OCI-LY7 (cell line): ENCODE results near the gene HRC. TPM values are rescaled to one million over a fixed set of nuclear protein-coding genes. Genes with fewer than 3 reads are reported as not detected.
"Not testable (repeated sequence)": the region's sequence is repeated elsewhere in the genome, so short reads cannot be mapped to it uniquely, and the experiment has no call there.

ENCODE experiments used
- BruUV-seq: library from RNA; stranded (reverse); fragments of 400-500 nt; replicated peaks from 2 replicates; lab custom pipeline; 2021; lab: Mats Ljungman, UMichigan
- CTCF ChIA-PET: fragments of 300-600 bp; sonication (Branson Sonifier 250); formaldehyde crosslinking; loops from one replicate; lab custom pipeline; 2022; ENCODE audit warnings: antibody characterized with exemption; ENCODE audit not compliant: unreplicated experiment; lab: Charles Lee
- POLR2A ChIA-PET: fragments of 300-600 bp; sonication (Branson Sonifier 250); formaldehyde crosslinking; loops from one replicate; lab custom pipeline; 2022; ENCODE audit warnings: antibody characterized with exemption; lab: Charles Lee
- DNase-seq: peaks from one replicate; pipeline ENCODE4 v3.0.0-alpha.2; 2015; ENCODE audit warnings: low spot score
- H2AFZ ChIP-seq: fragments of 200-600 bp; sonication (generic), shearing (Covaris generic); 2 replicates; pipeline ENCODE4 v1.6.1; 2014; ENCODE audit warnings: mild to moderate bottlenecking, antibody characterized with exemption, low read length, moderate library complexity
- H3K27ac ChIP-seq: fragments of 200-600 bp; sonication (generic); 2 replicates; pipeline ENCODE4 v1.5.1; 2014; ENCODE audit warnings: mixed run types, low read depth, mild to moderate bottlenecking, moderate library complexity, low read length, inconsistent platforms; ENCODE audit not compliant: poor library complexity, severe bottlenecking
- H3K36me3 ChIP-seq: fragments of 200-600 bp; sonication (generic); 2 replicates; pipeline ENCODE4 v1.6.1; 2014; ENCODE audit warnings: mild to moderate bottlenecking, antibody characterized with exemption, low read length, moderate library complexity, mixed read lengths; ENCODE audit not compliant: insufficient read depth
- H3K4me1 ChIP-seq: fragments of 200-600 bp; sonication (generic); 2 replicates; pipeline ENCODE4 v1.5.1; 2014; ENCODE audit warnings: mild to moderate bottlenecking, low read length; ENCODE audit not compliant: insufficient read depth, poor library complexity, severe bottlenecking
- H3K4me2 ChIP-seq: fragments of 200-600 bp; sonication (generic); 2 replicates; pipeline ENCODE4 v1.6.1; 2014; ENCODE audit warnings: mild to moderate bottlenecking, low read length
- H3K4me3 ChIP-seq: fragments of 200-600 bp; sonication (generic); 2 replicates; pipeline ENCODE4 v1.5.1; 2014; ENCODE audit warnings: mild to moderate bottlenecking, low read depth, low read length; ENCODE audit not compliant: poor library complexity, severe bottlenecking
- H3K79me2 ChIP-seq: fragments of 200-600 bp; sonication (generic); 2 replicates; pipeline ENCODE4 v1.6.1; 2016; ENCODE audit warnings: low read depth, mild to moderate bottlenecking, low read length, moderate library complexity, mixed read lengths; ENCODE audit not compliant: insufficient read depth
- H3K9me2 ChIP-seq: fragments of 200-600 bp; sonication (generic); 2 replicates; pipeline ENCODE4 v1.6.1; 2016; ENCODE audit warnings: mild to moderate bottlenecking, low read length, mixed read lengths; ENCODE audit not compliant: insufficient read depth
- H3K9me3 ChIP-seq: fragments of 200-600 bp; sonication (generic); 2 replicates; pipeline ENCODE4 v1.6.1; 2014; ENCODE audit warnings: mild to moderate bottlenecking, mixed run types, low read length, mixed read lengths
- H4K20me1 ChIP-seq: fragments of 200-600 bp; sonication (generic); 2 replicates; pipeline ENCODE4 v1.6.1; 2014; ENCODE audit warnings: mild to moderate bottlenecking, antibody characterized with exemption, low read length, moderate library complexity, mixed read lengths; ENCODE audit not compliant: insufficient read depth
- CTCF ChIP-seq: fragments of 200-600 bp; sonication (generic); conservative IDR thresholded peaks from 2 replicates; pipeline ENCODE4 v1.5.1; 2014; ENCODE audit warnings: mild to moderate bottlenecking, antibody characterized with exemption, low read length, moderate library complexity, mixed read lengths
- EZH2phosphoT487 ChIP-seq: fragments of 200-600 bp; sonication (generic); IDR thresholded peaks from 2 replicates; pipeline ENCODE4 v1.6.1; 2018; ENCODE audit warnings: low read depth, borderline replicate concordance, mild to moderate bottlenecking, mixed run types, antibody characterized with exemption, low read length, moderate library complexity, mixed read lengths
- intact Hi-C: fragments of 100-400 bp; cut with micrococcal nuclease; formaldehyde crosslinking; loops from one replicate; pipeline ENCODE4 v1.10.0; 2022; ENCODE audit not compliant: unreplicated experiment
- total RNA-seq, 2 experiments: library from RNA; depleted of rRNA in 1 of 2; stranded (reverse); fragments of >200 nt in 1 of 2; shearing (Covaris generic) in 1 of 2; gene quantifications; 2 replicates each; pipeline ENCODE4 v1.2.3, GENCODE V29; 2014 to 2022

HRC gene
- total RNA-seq, 2 experiments from 2014 or later = not detected

GRCh38 chr19:49128545-49129237, 26.5 kb downstream of the HRC start:
- CTCF ChIA-PET = interaction anchor here (0.5 to 0.8 kb wide), 2 partner anchors 11 to 20 kb away, joined by 3 to 5 read pairs; no protein-coding TSS in a partner anchor
- Histone ChIP-seq H3K9me3 (no peaks in the 10 kb centered on the region), H3K36me3 (no peaks in the 10 kb centered on the region), H3K4me2 (peak overlapping the region; percentile 84), H4K20me1 (no peaks in the 10 kb centered on the region), H3K4me3 (peak overlapping the region; percentile 67), H3K27ac (no peak overlapping the region), H3K9me2 (no peaks in the 10 kb centered on the region), H2AFZ (peak overlapping the region; percentile 83; the same call in 1 of the 2 replicates), H3K4me1 (peaks cover 16% of the 10 kb centered on the region), H3K79me2 (no peaks in the 10 kb centered on the region)
- no TSS peak for BruUV-seq
- DNase-seq = no peak
- intact Hi-C loops = loop anchor here (5.0 kb wide), 1 partner anchor 544 kb away; no protein-coding TSS in a partner anchor
- no peak for TF ChIP-seq CTCF
- POLR2A ChIA-PET = interaction anchor here (1.3 kb wide), 1 partner anchor 15 kb away, joined by 7 read pairs; the partner anchor contains the start of gene LIN7B

- no TSS peak for BruUV-seq
- Histone ChIP-seq H3K4me2 (peak overlapping the region; percentile 84), H3K4me1 (peaks cover 16% of the 10 kb centered on the region), H3K4me3 (peak overlapping the region; percentile 67), H3K9me2 (no peaks in the 10 kb centered on the region), H4K20me1 (no peaks in the 10 kb centered on the region), H3K36me3 (no peaks in the 10 kb centered on the region), H3K79me2 (no peaks in the 10 kb centered on the region), H2AFZ (peak overlapping the region; percentile 83), H3K9me3 (no peaks in the 10 kb centered on the region), H3K27ac (no peak overlapping the region)
- CTCF ChIA-PET = interaction anchor here (0.5 to 0.8 kb wide), 6 partner anchors 9 to 731 kb away, joined by 3 to 10 read pairs (median 4); no protein-coding TSS in a partner anchor
- intact Hi-C loops = loop anchor here (5.0 kb wide), 1 partner anchor 544 kb away; no protein-coding TSS in a partner anchor
- DNase-seq = peak; percentile 96
- TF ChIP-seq EZH2phosphoT487 = no peak
- no peak for TF ChIP-seq CTCF
- POLR2A ChIA-PET = interaction anchor here (0.6 to 1.3 kb wide), 3 partner anchors 12 to 14 kb away, joined by 4 to 7 read pairs (median 5); partner anchors contain the start of gene LIN7B
Observed at GRCh38 chr19:49127674-49128544, 27.3 kb downstream of the HRC start.

- not testable (repeated sequence) for H2AFZ ChIP-seq, DNase-seq, H3K27ac ChIP-seq, H3K4me3 ChIP-seq, H3K9me3 ChIP-seq, H3K9me2 ChIP-seq, H3K36me3 ChIP-seq, H3K79me2 ChIP-seq, BruUV-seq, H4K20me1 ChIP-seq, H3K4me2 ChIP-seq
- intact Hi-C loops = loop anchor here (5.0 kb wide), 1 partner anchor 545 kb away; no protein-coding TSS in a partner anchor
- CTCF ChIA-PET = interaction anchor here (0.6 to 0.7 kb wide), 3 partner anchors 9 to 291 kb away, joined by 4 to 5 read pairs (median 4); no protein-coding TSS in a partner anchor
- peaks cover 16% of the 10 kb centered on the region for H3K4me1 ChIP-seq
- POLR2A ChIA-PET = interaction anchor here (0.6 kb wide), 1 partner anchor 11 kb away, joined by 5 read pairs; no protein-coding TSS in a partner anchor
Observed at GRCh38 chr19:49127225-49127624, 28.0 kb downstream of the HRC start.
